Endothelial cell of umbilical vein (primary cell): ENCODE measurements around the gene CCDC136. TPM values are rescaled to one million over a fixed set of nuclear protein-coding genes. Genes with fewer than 3 reads are reported as not detected.

Source experiments
- BruUV-seq: library from RNA; stranded (reverse); fragments of 400-500 nt; replicated peaks from 2 replicates; lab custom pipeline; 2021; lab: Mats Ljungman, UMichigan
- CTCF ChIA-PET: fragments of 300-600, 350-600 bp; sonication (Branson Sonifier 250); formaldehyde crosslinking; loops from one replicate; lab custom pipeline; 2021; ENCODE audit warnings: antibody characterized with exemption, inconsistent platforms; lab: Charles Lee
- POLR2A ChIA-PET: fragments of 300-600, 350-600 bp; sonication (Branson Sonifier 250); formaldehyde crosslinking; loops from one replicate; lab custom pipeline; 2021; ENCODE audit warnings: antibody characterized with exemption, inconsistent platforms; lab: Charles Lee
- DNase-seq: peaks from one replicate; pipeline ENCODE4 v3.0.0-alpha.2; 2011; ENCODE audit warnings: low read depth, low spot score
- FAIRE-seq: peaks from 2 replicates; lab custom pipeline; 2011; peaks lifted over from hg19 to GRCh38; lab: Jason Lieb, UNC
- H2AFZ ChIP-seq: 2 replicates; pipeline ENCODE4 v1.6.0; 2012; ENCODE audit warnings: low read depth, low read length, control low read depth, inconsistent platforms
- H3K27ac ChIP-seq: 2 replicates; pipeline ENCODE4 v1.5.1; 2011; ENCODE audit warnings: low read depth, mild to moderate bottlenecking, control low read depth, low read length, moderate library complexity; ENCODE audit not compliant: insufficient read depth
- H3K27me3 ChIP-seq, 2 experiments: 2 replicates each; pipeline versions ENCODE4 v1.6.0 to v1.6.1; 2011; ENCODE audit warnings: low read length in 2 of 2, mixed read lengths in 1 of 2; ENCODE audit not compliant: control insufficient read depth in 2 of 2, insufficient read depth in 2 of 2
- H3K36me3 ChIP-seq, 2 experiments: 2 replicates in 1 of 2; 3 replicates in 1 of 2; pipeline ENCODE4 v1.5.1; 2011; ENCODE audit warnings: low read length in 2 of 2, mild to moderate bottlenecking in 1 of 2, moderate library complexity in 1 of 2; ENCODE audit not compliant: control insufficient read depth in 2 of 2, insufficient read depth in 2 of 2; ENCODE audit errors: extremely low read depth in 1 of 2
- H3K4me1 ChIP-seq: 3 replicates; pipeline ENCODE4 v1.5.1; 2011; ENCODE audit warnings: mild to moderate bottlenecking, low read length; ENCODE audit not compliant: control insufficient read depth, insufficient read depth; ENCODE audit errors: extremely low read depth
- H3K4me2 ChIP-seq: 2 replicates; pipeline ENCODE4 v1.6.1; 2011; ENCODE audit warnings: low read length, control low read depth, mixed read lengths; ENCODE audit not compliant: insufficient read depth
- H3K4me3 ChIP-seq, 3 experiments: fragments of 200-600 bp in 1 of 3; sonication (generic), shearing (Covaris generic) in 1 of 3; replicated peaks in 1 of 3; 2 replicates each; pipeline ENCODE4 v1.5.1; 2011 to 2016; ENCODE audit warnings: control low read depth in 3 of 3, low read length in 3 of 3, mild to moderate bottlenecking in 2 of 3, inconsistent platforms in 1 of 3, low read depth in 1 of 3, moderate library complexity in 1 of 3; ENCODE audit not compliant: insufficient read depth in 1 of 3
- H3K79me2 ChIP-seq: 2 replicates; pipeline ENCODE4 v1.6.0; 2012; ENCODE audit warnings: low read length, inconsistent platforms; ENCODE audit not compliant: control insufficient read depth, insufficient read depth
- H3K9ac ChIP-seq: replicated peaks from 2 replicates; pipeline ENCODE3; 2011; ENCODE audit warnings: low read length, control low read depth; ENCODE audit not compliant: insufficient read depth; ENCODE audit errors: extremely low read depth
- H3K9me1 ChIP-seq: replicated peaks from 3 replicates; pipeline ENCODE4 v1.6.0; 2011; ENCODE audit warnings: mild to moderate bottlenecking, low read length; ENCODE audit not compliant: control insufficient read depth, insufficient read depth; ENCODE audit errors: extremely low read depth
- H3K9me3 ChIP-seq: replicated peaks from 2 replicates; pipeline ENCODE4 v1.5.1; 2012; ENCODE audit warnings: low read length, inconsistent platforms; ENCODE audit not compliant: control insufficient read depth, insufficient read depth
- H4K20me1 ChIP-seq: replicated peaks from 2 replicates; pipeline ENCODE3; 2011; ENCODE audit warnings: mild to moderate bottlenecking, low read length; ENCODE audit not compliant: control insufficient read depth, insufficient read depth; ENCODE audit errors: extremely low read depth
- EZH2 ChIP-seq: IDR thresholded peaks from 2 replicates; pipeline ENCODE4 v1.6.1; 2012; ENCODE audit warnings: borderline replicate concordance, low read depth, mild to moderate bottlenecking, moderate library complexity, low read length, inconsistent platforms; ENCODE audit not compliant: severe bottlenecking
- FOS ChIP-seq: IDR thresholded peaks from 2 replicates; pipeline ENCODE4 v1.6.1; 2011; ENCODE audit warnings: mild to moderate bottlenecking, low read length, moderate library complexity, borderline replicate concordance; ENCODE audit not compliant: insufficient read depth
- GATA2 ChIP-seq: IDR thresholded peaks from 2 replicates; pipeline ENCODE4 v1.7.0; 2011; ENCODE audit warnings: low read depth, mild to moderate bottlenecking, moderate library complexity, mixed read lengths, low read length; ENCODE audit not compliant: insufficient read length, insufficient read depth
- JUN ChIP-seq: IDR thresholded peaks from 2 replicates; pipeline ENCODE4 v1.6.1; 2011; ENCODE audit warnings: borderline replicate concordance, low read depth; ENCODE audit not compliant: insufficient read length, insufficient read depth
- MYC ChIP-seq: IDR thresholded peaks from one replicate; pipeline ENCODE4 v1.6.1; 2011; ENCODE audit warnings: mild to moderate bottlenecking, low read depth, low read length
- POLR2A ChIP-seq: IDR thresholded peaks from 2 replicates; pipeline ENCODE4 v1.6.1; 2012; ENCODE audit warnings: low read depth, mild to moderate bottlenecking, control low read depth, low read length
- POLR2AphosphoS5 ChIP-seq: IDR thresholded peaks from 2 replicates; pipeline ENCODE4 v1.6.1; 2012; ENCODE audit warnings: low read depth, mild to moderate bottlenecking, control low read depth, low read length, moderate library complexity; ENCODE audit not compliant: insufficient read depth
- dilution Hi-C: fragments of 300-500 bp; cut with MboI; formaldehyde crosslinking; loops from one replicate; pipeline ENCODE4 v1.15.0; 2019; ENCODE audit warnings: low sequenced_read_pairs; ENCODE audit not compliant: extremely low pct_ligation_motif_present
- intact Hi-C: fragments of 100-400 bp; cut with micrococcal nuclease; formaldehyde crosslinking; loops from one replicate; pipeline ENCODE4 v1.10.0; 2022
- polyA plus RNA-seq, 4 experiments: library from polyadenylated mRNA; depleted of rRNA in 3 of 4; stranded (reverse) in 3 of 4; unstranded in 1 of 4; fragments of >200 nt; gene quantifications; 2 replicates each; pipeline versions ENCODE4 v1.2.1 to v1.2.3, GENCODE V29; 2011 to 2012; ENCODE audit warnings: missing spikeins in 1 of 4
- total RNA-seq: library from RNA; stranded (reverse); gene quantifications from 2 replicates; pipeline ENCODE4 v1.2.3, GENCODE V29; 2021
- TF ChIP-seq, protein P1 (sequence below): IDR thresholded peaks from 2 replicates; pipeline ENCODE4 v1.6.1; 2011; ENCODE audit not compliant: insufficient read depth, insufficient read length
- TF ChIP-seq, protein P2 (sequence below), 2 donors: IDR thresholded peaks; 1 replicate in 1 of 2; 2 replicates in 1 of 2; pipeline ENCODE4 v1.5.1; 2011; ENCODE audit warnings: low read length in 2 of 2, mild to moderate bottlenecking in 2 of 2, moderate library complexity in 2 of 2, control low read depth in 1 of 2, inconsistent platforms in 1 of 2, low read depth in 1 of 2; ENCODE audit not compliant: insufficient read depth in 1 of 2; ENCODE audit errors: extremely low read depth in 1 of 2

Gene CCDC136
- total and polyA plus RNA-seq, 2 donors (not counting 3 experiments of a cell fraction or from before 2014, with no cell fraction given), result 1.8 to 3.3 TPM

DNA sequence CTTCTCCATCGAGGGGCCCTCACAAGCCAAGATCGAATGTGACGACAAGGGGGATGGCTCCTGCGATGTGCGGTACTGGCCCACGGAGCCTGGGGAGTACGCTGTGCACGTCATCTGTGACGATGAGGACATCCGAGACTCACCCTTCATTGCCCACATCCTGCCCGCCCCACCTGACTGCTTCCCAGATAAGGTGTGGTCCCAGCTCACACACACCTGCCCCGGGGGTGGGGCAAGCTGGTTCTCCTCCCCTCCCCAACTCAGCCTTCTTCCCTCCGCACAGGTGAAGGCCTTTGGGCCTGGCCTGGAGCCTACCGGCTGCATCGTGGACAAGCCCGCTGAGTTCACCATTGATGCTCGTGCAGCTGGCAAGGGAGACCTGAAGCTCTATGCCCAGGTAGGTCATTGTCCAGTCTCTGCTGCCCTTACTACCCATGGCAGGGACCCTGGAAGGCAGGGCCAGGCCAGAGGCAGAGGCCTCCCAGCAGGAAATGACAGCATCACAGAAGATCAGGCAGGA lies 49.5 kb downstream of the CCDC136 start:
- POLR2A ChIA-PET, result no interaction called here
- no peaks in the 10 kb centered on the region for H3K79me2 ChIP-seq
- no peak overlapping the region for H3K27ac ChIP-seq
- H3K9me1 ChIP-seq, result no peaks in the 10 kb centered on the region
- no peaks in the 10 kb centered on the region for H3K9me3 ChIP-seq
- H3K27me3 ChIP-seq, result no peaks in the 10 kb centered on the region
- H2AFZ ChIP-seq, result no peak overlapping the region
- FAIRE-seq, result no peak
- TF ChIP-seq GATA2, result no peak
- TF ChIP-seq JUN, result no peak
- TF ChIP-seq, protein P1, sequence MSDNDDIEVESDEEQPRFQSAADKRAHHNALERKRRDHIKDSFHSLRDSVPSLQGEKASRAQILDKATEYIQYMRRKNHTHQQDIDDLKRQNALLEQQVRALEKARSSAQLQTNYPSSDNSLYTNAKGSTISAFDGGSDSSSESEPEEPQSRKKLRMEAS, result no peak
- TF ChIP-seq FOS, result no peak
- TF ChIP-seq, protein P2, sequence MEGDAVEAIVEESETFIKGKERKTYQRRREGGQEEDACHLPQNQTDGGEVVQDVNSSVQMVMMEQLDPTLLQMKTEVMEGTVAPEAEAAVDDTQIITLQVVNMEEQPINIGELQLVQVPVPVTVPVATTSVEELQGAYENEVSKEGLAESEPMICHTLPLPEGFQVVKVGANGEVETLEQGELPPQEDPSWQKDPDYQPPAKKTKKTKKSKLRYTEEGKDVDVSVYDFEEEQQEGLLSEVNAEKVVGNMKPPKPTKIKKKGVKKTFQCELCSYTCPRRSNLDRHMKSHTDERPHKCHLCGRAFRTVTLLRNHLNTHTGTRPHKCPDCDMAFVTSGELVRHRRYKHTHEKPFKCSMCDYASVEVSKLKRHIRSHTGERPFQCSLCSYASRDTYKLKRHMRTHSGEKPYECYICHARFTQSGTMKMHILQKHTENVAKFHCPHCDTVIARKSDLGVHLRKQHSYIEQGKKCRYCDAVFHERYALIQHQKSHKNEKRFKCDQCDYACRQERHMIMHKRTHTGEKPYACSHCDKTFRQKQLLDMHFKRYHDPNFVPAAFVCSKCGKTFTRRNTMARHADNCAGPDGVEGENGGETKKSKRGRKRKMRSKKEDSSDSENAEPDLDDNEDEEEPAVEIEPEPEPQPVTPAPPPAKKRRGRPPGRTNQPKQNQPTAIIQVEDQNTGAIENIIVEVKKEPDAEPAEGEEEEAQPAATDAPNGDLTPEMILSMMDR (IDR thresholded peaks at IDR 0.05; ENCODE audit: extremely low read depth in 1 of 2, insufficient read depth in 1 of 2, low read depth in 1 of 2, low read length in 2 of 2), result no peak
- TF ChIP-seq EZH2, result no peak
- TF ChIP-seq POLR2AphosphoS5, result no peak
- TF ChIP-seq MYC, result no peak
- no peak for TF ChIP-seq POLR2A
- no peak for DNase-seq
- no peaks in the 10 kb centered on the region for H4K20me1 ChIP-seq
- H3K36me3 ChIP-seq, result peaks cover 9 to 80% of the 10 kb centered on the region in 2 experiments
- no peak overlapping the region for H3K4me3 ChIP-seq
- intact Hi-C loops, result no loop called here
- CTCF ChIA-PET, result interaction anchor here (0.7 to 1.6 kb wide), 3 partner anchors 12 to 107 kb away, joined by 3 to 6 read pairs (median 3); no protein-coding TSS in a partner anchor
- no peaks in the 10 kb centered on the region for H3K4me1 ChIP-seq
- no peak overlapping the region for H3K4me2 ChIP-seq
- H3K9ac ChIP-seq, result no peak overlapping the region
- BruUV-seq, result no TSS peak
- dilution Hi-C loops, result no loop called here
